Ascending aorta (tissue), 2 donors: ENCODE data around the gene TAS1R3. TPM values are rescaled to one million over a fixed set of nuclear protein-coding genes. Genes with fewer than 3 reads are reported as not detected.

ENCODE experiments used
- DNase-seq, 2 donors: peaks; one replicate each; pipeline ENCODE4 v3.0.0-alpha.2; 2019; ENCODE audit warnings: low spot score in 2 of 2
- H3K27ac ChIP-seq, 2 donors: fragments of 200-600 bp; sonication (generic); one replicate each; pipeline ENCODE4 v1.5.1; 2016 to 2017; ENCODE audit warnings: mild to moderate bottlenecking in 1 of 2
- H3K27me3 ChIP-seq: fragments of 200-600 bp; sonication (generic); one replicate; pipeline ENCODE4 v1.5.1; 2017
- H3K36me3 ChIP-seq, 2 donors: fragments of 200-600 bp; sonication (generic); one replicate each; pipeline ENCODE4 v1.5.1; 2016
- H3K4me1 ChIP-seq, 2 donors: fragments of 200-600 bp; sonication (generic); one replicate each; pipeline ENCODE4 v1.5.1; 2016 to 2017; ENCODE audit warnings: mild to moderate bottlenecking in 1 of 2
- H3K4me3 ChIP-seq, 2 donors: fragments of 200-600 bp; sonication (generic); one replicate each; pipeline ENCODE4 v1.5.1; 2016 to 2017; ENCODE audit warnings: mild to moderate bottlenecking in 1 of 2
- H3K9me3 ChIP-seq, 2 donors: fragments of 200-600 bp; sonication (generic); one replicate each; pipeline ENCODE4 v1.5.1; 2016
- intact Hi-C: fragments of 100-400 bp; cut with DNase I; formaldehyde crosslinking; loops from one replicate; pipeline ENCODE4 v1.15.1; 2023
- total RNA-seq: library from RNA; depleted of rRNA; stranded (reverse); fragments of >200 nt; gene quantifications from one replicate; pipeline ENCODE4 v1.1.0, GENCODE V29; 2016
- TF ChIP-seq, protein P1 (sequence below), 3 experiments: fragments of 200-600 bp in 2 of 3; fragments of 450-650 bp in 1 of 3; sonication (generic) in 2 of 3; IDR thresholded peaks; one replicate each; pipeline ENCODE4 v1.5.1; 2016 to 2019; ENCODE audit warnings: antibody characterized with exemption in 3 of 3, mild to moderate bottlenecking in 1 of 3, moderate library complexity in 1 of 3

The TAS1R3 gene
- total RNA-seq, 1 donor from 2014 or later: 2.7 TPM

DNA sequence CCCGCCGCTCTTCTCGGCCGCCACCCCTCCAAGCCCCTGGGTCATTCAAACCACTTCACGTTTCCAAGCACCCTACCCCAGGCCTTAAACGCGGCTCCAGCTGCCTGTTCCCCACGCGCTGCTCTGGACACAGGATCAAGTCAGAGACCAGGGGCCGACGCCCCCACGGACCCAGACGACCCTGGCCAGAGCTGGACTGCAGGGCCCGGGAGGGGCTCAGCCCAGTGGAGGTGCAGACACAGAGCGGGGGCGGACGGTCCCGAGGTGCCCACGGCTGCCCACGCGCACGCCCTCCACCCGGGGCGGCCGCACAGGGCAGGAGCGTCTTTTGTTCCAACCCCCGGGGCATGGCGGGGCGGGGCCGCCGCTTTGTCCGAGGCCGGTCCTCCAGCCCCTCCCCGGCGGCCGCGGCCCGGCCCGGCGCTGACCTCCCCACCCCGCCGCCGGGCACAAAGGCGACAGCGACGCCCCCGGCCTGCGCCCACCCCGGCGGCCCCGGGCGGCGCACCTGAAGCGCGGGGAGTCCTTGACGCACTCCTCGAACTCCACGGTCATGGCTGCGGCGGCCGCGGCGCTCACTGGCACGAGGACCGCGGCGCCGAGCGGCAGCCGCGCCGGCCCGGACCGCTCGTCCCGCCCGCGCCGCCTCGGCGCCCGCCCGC, 23.7 kb upstream of the TAS1R3 start:
- DNase-seq: no peak
- peak overlapping the region; percentile 95 for H3K27ac ChIP-seq
- peaks cover 17 to 26% of the 10 kb centered on the region in 2 donors for H3K36me3 ChIP-seq
- H3K9me3 ChIP-seq: no peaks in the 10 kb centered on the region
- peaks cover 25 to 40% of the 10 kb centered on the region in 2 donors for H3K4me1 ChIP-seq
- no peaks in the 10 kb centered on the region for H3K27me3 ChIP-seq
- H3K4me3 ChIP-seq: peak overlapping the region; percentile 94 to 99
- intact Hi-C loops: loop anchor here (5.0 kb wide), 1 partner anchor 75 kb away; the partner anchor contains the start of genes B3GALT6 and SDF4
- TF ChIP-seq, protein P1, sequence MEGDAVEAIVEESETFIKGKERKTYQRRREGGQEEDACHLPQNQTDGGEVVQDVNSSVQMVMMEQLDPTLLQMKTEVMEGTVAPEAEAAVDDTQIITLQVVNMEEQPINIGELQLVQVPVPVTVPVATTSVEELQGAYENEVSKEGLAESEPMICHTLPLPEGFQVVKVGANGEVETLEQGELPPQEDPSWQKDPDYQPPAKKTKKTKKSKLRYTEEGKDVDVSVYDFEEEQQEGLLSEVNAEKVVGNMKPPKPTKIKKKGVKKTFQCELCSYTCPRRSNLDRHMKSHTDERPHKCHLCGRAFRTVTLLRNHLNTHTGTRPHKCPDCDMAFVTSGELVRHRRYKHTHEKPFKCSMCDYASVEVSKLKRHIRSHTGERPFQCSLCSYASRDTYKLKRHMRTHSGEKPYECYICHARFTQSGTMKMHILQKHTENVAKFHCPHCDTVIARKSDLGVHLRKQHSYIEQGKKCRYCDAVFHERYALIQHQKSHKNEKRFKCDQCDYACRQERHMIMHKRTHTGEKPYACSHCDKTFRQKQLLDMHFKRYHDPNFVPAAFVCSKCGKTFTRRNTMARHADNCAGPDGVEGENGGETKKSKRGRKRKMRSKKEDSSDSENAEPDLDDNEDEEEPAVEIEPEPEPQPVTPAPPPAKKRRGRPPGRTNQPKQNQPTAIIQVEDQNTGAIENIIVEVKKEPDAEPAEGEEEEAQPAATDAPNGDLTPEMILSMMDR (IDR thresholded peaks at IDR 0.05): no peak

DNA sequence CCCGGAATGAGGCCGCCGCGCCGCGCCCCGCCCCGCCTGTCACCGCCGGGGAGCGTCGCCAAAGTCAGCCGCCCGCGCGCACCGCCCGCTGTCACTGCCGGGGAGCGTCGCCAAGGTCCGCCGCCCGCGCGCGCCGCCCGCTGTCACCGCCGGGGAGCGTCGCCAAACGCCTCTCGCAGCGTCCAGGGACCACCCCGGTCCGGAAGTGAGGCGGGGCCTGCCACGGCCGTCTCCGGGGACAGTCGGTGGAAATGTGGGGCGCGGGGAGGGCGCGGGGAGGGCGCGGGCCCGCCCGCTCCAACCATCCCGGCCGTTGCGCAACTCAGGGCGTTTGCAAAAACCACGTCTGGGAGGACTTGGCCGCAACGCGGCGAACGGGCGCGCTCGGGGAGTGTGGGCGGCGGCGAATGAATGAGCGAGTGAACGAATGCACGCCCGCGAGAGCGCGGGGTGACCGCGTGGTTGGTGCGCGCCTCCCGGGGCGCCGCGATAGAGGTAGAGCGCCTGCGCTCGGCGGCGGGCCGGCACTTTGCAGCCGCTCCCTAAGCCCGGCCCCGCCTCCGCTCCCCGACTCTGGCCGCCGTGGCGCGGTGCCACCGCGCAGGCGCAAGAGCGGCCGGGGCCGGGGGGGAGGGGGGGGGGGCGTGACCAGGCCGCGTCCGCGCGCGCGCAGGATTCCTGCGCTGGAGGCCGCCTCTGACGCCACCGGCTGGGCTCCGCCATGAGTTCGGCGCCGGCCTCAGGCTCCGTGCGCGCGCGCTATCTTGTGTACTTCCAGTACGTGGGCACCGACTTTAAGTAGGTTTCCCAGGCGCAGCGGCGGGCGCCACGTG, 22.9 kb upstream of the TAS1R3 start, which contains the start of the genes ACAP3 and PUSL1:
TSS of gene ACAP3 (minus strand) at position 8 of the 833 bp plus-strand sequence. CDS start 115 bp downstream, outside the sequence.
TSS of gene PUSL1 (plus strand) at position 675 of the 833 bp plus-strand sequence. CDS start at position 722, 47 bp downstream.
- Histone ChIP-seq H3K36me3 (peaks cover 24 to 33% of the 10 kb centered on the region in 2 donors), H3K27ac (peak within 1 kb of the TSS; percentile 95), H3K4me1 (peaks cover 25 to 40% of the 10 kb centered on the region in 2 donors), H3K9me3 (no peaks in the 10 kb centered on the region), H3K27me3 (no peaks in the 10 kb centered on the region), H3K4me3 (peak within 1 kb of the TSS; percentile 94 to 99)
- TF ChIP-seq, protein P1 (IDR thresholded peaks at IDR 0.05): peak in 1 of 3 experiments; percentile 4
- intact Hi-C loops: loop anchor here (1.0 to 5.0 kb wide), 5 partner anchors 17 to 307 kb away; partner anchors contain the start of genes AURKAIP1, B3GALT6, CPTP and DVL1
- peak; percentile 63 to 92 for DNase-seq

DNA sequence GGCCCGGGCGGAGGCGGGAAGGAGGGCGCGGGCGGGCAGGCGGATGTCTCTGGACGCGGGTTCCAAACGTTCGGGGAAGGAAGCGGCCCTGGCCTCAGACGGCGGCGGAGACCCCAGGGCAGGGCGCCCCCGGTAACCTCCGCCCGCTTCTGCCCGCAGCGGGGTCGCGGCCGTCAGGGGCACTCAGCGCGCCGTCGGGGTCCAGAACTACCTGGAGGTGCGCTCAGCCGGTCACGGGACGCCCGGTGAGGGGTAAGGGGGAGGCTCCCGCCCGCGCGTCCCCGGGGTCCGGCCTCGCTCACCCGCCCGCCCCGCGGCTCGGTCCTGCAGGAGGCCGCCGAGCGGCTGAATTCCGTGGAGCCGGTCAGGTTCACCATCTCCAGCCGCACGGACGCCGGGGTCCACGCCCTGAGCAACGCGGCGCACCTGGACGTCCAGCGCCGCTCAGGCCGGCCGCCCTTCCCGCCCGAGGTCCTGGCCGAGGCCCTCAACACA, 22.3 kb upstream of the TAS1R3 start:
- peak overlapping the region; percentile 94 to 99 for H3K4me3 ChIP-seq
- no peaks in the 10 kb centered on the region for H3K27me3 ChIP-seq
- intact Hi-C loops: loop anchor here (1.0 to 5.0 kb wide), 5 partner anchors 16 to 306 kb away; partner anchors contain the start of genes AURKAIP1, B3GALT6, CPTP and DVL1
- H3K27ac ChIP-seq: peak overlapping the region; percentile 95
- DNase-seq: no peak
- H3K36me3 ChIP-seq: peaks cover 31 to 40% of the 10 kb centered on the region in 2 donors
- no peaks in the 10 kb centered on the region for H3K9me3 ChIP-seq
- peaks cover 25 to 40% of the 10 kb centered on the region in 2 donors for H3K4me1 ChIP-seq
- TF ChIP-seq, protein P1 (IDR thresholded peaks at IDR 0.05): no peak

DNA sequence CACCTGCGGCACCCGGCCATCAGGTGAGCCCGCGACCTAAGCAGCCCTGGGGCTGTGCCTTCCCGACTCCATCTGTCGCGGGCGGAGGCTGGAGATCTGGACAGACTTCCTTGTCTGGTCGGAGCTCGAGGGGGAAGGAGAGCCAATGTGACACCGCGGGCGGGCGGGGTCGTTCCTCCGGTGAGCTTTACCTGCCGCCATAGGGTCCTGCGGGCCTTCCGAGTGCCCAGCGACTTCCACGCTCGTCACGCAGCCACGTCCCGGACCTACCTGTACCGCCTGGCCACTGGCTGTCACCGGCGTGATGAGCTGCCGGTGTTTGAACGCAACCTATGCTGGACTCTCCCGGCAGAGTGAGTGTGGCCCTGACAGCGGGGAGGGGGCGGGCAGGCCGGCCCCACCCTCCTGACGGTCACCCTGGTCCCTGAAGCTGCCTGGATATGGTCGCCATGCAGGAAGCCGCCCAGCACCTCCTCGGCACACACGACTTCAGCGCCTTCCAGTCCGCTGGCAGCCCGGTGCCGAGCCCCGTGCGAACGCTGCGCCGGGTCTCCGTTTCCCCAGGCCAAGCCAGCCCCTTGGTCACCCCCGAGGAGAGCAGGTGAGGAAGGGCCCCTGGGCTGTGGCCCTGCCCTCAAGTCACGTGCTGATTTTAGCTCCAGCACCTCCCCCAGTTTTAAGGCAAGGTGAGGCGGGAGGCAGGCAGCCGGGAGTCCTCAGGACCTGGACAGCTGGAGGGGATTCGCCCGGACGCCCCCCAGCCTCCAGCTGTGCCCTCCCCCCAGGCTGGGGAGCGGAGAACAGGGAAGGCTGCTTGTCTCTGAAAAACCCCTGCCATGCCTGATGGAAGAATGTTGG, 21.6 kb upstream of the TAS1R3 start:
- TF ChIP-seq, protein P1 (IDR thresholded peaks at IDR 0.05): no peak
- Histone ChIP-seq H3K4me3 (peak overlapping the region; percentile 94 to 99), H3K4me1 (peaks cover 25 to 40% of the 10 kb centered on the region in 2 donors), H3K36me3 (peaks cover 38 to 47% of the 10 kb centered on the region in 2 donors), H3K27ac (peak overlapping the region; percentile 95), H3K27me3 (no peaks in the 10 kb centered on the region), H3K9me3 (no peaks in the 10 kb centered on the region)
- no peak for DNase-seq
- intact Hi-C loops: loop anchor here (2.0 to 5.0 kb wide), 4 partner anchors 15 to 77 kb away; partner anchors contain the start of genes AURKAIP1, B3GALT6, CPTP and DVL1

DNA sequence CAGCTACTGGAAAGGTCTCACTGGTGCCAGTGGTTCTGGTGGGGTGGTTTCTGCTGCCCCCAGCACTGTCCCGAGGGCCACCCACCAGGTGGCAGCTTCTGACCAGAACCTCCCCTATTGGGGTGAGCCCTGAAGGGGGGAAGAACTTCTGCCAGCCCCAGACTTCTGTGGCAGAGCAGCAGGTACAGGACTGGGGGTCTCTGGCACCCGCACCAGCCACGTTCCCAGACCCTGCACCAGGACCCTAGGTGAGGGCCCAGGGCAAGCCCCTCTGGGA, 21.0 kb upstream of the TAS1R3 start:
- H3K4me1 ChIP-seq: peaks cover 19 to 37% of the 10 kb centered on the region in 2 donors

More for the DNA sequence above, 21.0 kb upstream of the TAS1R3 start:
- Histone ChIP-seq H3K4me3 (no peak overlapping the region), H3K27me3 (no peaks in the 10 kb centered on the region), H3K9me3 (no peaks in the 10 kb centered on the region), H3K36me3 (peaks cover 43 to 52% of the 10 kb centered on the region in 2 donors), H3K27ac (peak overlapping the region; percentile 95)
- intact Hi-C loops: no loop called here
- no peak for DNase-seq
- TF ChIP-seq, protein P1 (IDR thresholded peaks at IDR 0.05): peak in 1 of 3 experiments; percentile 5
